AG20443 (cell line): ENCODE results near the gene ASAP2.
"Not testable (repeated sequence)": the region's sequence is repeated elsewhere in the genome, so short reads cannot be mapped to it uniquely, and the experiment has no call there.

Experiments
- DNase-seq: peaks from one replicate; pipeline ENCODE4 v3.0.0; 2012; ENCODE audit warnings: low spot score, mixed read lengths

Gene ASAP2

DNA sequence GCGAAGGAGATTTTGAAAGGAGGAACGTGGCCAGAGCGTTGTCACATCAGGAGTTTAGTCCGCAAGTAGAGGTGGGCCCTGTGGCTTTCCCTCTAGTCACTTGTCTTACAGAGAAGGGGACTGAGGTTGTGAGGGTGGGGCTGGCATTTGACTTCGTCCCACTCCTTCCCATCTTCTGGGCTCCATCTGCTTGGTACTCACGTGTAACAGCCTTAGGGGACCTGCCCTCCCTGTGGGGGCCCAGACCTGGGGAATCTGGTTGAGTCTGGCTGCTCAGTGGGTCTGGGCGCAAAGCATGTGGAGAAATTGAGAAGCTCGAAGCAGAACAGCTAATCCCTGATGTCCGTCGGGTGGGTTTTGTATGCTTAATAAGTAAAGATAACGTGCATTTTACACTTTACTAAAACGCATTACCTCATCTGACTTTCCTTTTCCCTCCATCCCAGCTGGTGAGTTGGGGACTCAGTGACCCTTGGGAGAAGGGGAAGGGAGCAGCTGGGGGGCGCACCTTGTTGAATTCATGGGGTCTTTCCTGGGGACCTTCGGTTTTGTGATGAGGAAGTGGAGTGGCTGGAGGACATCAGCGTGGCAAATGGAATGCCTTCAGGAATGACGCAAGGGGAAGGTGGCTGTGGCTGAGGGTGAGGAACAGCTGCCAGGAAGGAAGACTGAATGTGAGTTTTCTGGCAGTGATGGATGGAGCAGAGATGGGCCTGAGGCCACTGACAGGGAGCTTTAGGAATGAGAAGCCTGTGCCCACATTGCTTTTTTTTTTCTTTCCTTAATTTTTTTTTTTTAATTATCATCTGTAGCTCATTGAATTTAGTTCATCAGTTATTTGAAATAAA is 44.8 kb downstream of the ASAP2 start:
- DNase-seq: peak; percentile 89

DNA sequence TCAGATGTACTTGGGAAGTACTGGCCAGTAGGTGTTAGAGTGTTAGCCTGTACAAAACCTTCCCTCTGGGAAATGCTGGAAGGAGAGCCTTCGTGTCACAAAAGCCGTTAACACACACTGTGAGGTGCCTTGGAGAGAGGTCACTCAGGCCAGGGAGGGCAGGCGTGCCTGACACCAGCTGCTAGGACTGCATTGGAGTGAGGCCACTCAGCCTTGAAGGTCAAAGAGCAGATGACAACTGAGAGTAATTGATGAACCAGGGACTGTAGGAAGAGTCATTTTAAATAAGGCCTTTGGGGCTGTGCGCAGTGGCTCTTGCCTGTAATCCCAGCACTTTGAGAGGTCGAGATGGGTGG is 45.4 kb downstream of the ASAP2 start:
- DNase-seq: peak; percentile 44

DNA sequence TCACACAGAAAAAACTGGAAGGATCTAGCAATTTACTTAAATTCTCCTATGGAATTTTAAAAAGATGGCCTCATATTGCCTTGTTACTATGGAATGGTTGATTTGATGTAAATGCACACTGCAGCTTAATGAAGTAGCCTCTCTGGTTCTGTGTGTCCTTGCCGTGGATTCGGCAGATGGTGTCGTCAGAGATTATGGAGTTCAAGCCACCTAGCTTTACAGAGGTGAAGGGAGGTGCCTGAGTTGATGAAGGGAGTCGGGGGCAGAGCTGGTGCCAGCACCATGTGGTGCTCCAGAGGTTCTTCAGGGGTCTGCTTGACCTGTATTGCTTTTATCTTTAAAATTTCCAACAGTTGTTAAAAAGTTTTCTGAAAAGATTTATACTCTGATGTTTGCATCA is 48.8 kb downstream of the ASAP2 start:
- DNase-seq: no peak

DNA sequence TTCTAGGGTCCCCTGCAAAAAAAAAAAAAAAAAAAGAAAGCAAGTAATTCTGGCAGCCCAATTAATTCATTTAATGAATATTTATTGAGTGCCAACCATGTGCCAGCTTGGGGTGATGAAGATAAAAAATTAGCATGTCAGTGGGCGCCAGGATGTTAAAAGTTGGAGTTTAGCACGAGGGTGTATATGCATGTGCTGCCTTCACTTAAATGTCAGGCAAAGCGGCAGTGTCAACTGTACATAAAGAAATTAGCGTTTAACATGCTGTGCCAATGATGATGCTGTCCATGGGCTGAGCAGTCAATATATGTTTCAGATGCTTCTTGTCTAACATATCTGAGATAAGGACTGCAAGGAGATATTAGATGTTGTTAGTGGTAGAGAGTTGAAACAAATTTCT is 49.5 kb downstream of the ASAP2 start:
- DNase-seq: no peak

DNA sequence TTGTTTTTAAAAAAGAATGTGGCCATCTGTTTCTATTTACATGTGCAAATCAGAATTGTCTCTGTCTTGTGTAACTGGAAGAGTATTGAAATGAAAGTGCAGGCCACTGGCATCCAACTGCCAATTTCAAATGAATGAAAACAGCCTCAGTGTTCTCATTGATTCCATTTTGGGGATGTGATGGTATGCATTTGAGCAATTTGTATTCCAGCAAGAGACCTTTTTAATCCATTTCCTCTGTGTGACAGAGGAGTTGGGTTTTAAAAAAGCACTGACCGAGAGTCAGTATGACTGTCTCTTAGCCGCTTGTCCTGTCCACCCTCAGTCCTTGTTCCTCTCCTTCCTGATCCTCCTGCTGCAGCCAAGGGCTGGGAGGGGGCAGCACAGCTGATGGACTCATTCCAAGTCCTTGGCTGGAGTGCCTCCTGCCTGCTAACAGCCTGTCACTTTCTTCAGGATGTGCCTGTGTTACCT is 50.0 kb downstream of the ASAP2 start:
- peak; percentile 57 for DNase-seq

DNA sequence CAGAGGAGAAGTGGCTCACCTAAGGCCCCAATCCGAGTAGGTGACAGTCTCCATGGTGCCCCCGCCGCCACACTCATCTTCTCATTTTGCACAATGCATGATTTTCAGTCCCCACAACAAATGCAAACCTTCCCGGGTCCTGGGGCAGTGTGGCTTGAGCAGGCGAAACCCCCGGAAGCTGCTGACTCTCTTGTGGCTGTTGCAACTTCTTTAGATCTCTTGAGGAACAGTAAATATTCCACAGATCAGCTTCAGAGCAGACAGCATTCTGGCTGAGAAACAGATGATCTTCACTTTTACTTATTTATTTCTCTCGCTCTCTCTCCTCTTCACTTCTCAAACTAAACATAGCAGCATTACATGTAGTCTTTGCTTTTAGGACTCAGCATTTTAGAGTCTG is 51.9 kb downstream of the ASAP2 start:
- DNase-seq: no peak

DNA sequence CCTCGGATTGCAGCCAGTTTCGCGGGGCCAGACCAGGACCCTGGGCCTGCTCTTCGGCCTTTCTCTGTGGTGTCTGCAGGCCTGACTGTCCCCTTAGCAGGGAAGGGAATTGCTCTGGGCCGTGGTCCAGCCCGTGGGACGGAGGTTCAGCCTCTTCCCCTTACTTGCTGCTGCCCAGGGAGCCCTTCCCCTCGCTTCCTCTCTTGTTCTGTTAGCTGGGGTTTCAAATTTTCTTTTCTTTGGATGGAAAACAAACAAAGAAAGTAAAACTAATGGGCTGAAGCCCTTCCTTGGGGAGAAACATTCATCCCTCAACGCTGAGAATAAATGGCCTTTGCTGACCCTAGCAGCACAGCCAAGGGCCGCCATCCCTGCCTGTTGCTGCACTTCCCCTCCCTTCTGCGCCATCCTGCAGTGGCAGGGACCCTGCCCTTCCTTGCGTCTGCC is 52.4 kb downstream of the ASAP2 start:
- DNase-seq: no peak

DNA sequence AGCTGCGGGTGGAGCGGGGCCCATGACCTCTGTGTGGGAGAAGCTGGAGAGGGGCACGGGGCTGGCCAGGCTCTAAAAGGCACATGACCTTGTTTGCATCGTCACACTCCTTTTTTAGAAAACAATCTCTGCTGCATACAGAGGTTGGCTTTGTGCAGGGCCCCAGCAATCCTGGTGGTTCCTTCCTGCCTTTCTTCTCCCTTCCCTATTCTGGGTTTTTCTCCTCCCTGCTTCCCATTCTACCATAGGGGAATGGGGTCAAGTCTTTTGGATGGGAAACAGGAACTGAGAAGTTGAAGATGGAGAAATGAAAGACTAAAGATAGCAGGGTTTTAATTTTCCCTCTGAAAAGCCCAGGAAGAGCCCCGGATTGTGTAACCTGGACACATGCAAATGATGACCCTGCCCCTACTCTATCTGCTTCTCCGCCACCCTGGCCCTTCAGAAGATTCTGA is 53.9 kb downstream of the ASAP2 start:
- DNase-seq: no peak

DNA sequence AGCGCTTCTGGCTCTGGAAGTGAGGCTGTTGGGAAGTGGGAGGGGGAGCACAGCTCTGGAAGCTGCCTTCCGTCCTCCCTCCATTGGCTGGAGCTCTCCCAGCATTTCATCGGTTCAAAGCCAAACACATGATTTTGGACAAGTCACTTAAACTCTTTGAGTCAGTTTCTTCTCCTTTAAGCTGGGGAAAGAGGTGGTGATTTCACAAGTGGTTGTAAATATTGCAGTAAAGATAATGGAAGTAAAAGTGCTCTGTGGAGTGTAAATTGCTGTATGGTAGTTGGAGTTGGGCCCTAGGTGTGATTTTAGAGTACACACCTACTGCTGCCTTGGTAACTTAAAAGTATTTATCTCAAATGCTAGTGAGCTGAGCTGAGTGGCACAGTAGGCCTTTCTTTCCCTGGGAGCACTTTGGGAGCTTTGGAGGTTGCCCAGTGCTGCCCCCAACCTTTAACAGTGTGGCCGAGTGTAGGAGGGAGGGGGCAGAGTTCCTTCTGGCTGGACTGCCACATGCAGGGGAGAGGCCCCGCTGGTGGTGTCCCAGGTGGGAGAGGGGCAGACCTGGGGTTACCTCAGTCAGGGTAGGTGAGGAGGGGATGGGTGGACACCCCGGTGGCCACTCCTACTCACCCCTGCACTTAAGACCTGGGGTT is 54.7 kb downstream of the ASAP2 start:
- DNase-seq: peak; percentile 62

DNA sequence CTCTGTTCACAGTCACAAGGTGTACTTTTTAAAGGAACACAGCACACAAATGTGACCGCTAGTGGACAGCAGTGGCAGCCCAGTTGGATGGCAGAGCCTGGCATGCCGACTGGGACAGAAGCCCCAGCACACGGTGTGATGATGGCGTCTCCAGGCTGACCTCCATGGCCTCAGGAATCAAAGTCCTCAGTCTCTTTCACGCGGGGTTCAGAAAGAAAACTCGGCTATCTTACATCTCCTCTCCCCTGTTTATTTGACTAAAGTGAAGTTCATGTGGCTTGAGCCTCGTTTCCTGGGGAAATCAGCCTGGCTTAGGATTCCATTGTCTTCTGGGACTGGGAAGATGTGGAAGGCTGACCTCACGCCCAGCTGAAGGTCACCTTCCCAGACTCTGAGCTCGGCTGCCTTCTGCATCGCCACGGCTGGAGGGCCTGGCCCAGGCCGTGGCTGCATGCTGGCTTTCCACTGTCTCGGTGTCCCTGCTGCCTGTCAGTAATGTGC is 56.1 kb downstream of the ASAP2 start:
- DNase-seq: no peak

DNA sequence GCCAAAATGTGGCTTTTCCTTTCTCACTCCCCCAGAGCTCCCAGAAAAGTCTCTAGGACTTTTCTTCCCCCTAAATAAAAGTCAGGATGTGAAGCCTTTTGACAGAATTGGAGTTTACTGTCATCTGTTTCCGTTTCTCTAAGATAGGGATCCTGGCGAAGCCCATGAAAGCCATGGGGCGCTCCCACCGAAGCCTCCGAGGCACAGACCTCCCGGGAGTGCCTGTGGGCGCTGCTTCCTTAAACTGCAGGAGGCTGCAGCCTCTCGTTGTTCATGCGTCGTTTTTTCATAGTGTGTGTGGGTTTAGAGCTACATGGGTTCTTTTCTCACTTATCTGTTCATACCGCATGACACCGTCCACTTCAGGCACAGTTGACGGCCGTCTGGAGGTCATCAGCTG is 56.8 kb downstream of the ASAP2 start:
- DNase-seq: peak; percentile 56

DNA sequence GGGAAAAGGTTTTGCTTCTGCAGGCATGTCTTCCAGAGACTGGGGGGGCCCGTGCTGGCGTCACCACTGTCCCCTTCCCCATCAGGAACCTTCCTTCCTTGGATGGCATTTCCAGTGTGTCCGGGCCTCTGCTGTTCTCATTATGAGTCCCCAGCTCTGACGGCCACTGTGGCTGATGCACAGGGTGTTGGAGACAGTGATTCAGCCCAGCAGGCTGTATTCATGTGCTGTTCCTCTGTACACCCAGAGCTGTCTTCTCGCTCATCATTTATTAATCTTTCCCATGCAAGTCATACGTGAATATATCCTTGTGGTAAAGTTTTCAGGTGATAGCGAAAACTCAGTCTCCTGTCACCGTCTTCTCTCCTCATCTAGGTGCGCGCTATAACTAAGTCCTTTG is 57.7 kb downstream of the ASAP2 start:
- peak; percentile 76 for DNase-seq

DNA sequence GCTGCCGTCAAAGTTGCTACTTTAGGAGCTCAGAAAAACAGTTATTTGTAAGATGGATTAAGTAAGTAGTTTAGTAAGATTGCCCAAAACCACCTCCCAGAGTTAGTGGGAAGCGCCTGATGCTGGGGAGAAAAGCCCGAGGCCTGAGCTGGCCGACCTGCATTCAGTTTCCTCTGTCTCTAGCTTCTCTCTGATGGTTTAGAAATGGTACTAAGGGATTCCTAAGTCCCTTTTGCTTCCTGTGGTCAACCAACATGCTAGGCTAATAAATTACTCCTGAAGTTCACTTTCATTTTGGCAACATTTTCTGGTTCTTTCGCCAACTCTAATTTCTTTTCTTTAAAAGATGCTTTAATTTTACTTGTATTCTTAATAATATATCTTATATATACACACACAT is 60.1 kb downstream of the ASAP2 start:
- DNase-seq: no peak

DNA sequence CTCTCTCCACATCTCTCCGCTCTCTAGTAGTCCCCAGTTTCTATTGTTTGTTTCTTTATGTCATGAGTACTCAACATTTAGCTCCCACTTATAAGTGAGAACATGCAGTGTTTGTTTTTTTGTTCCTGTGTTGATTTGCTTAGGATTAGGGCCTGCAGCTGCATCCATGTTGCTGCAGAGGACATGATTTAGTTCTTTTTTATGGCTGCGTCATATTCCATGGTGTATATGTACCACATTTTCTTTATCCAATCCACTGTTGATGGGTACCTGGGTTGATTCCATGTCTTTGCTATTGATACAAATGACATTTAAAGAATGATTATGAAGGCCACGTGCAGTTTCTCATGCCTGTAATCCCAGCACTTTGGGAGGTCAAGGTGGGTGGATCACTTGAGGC is 60.7 kb downstream of the ASAP2 start:
- DNase-seq: not testable (repeated sequence)

DNA sequence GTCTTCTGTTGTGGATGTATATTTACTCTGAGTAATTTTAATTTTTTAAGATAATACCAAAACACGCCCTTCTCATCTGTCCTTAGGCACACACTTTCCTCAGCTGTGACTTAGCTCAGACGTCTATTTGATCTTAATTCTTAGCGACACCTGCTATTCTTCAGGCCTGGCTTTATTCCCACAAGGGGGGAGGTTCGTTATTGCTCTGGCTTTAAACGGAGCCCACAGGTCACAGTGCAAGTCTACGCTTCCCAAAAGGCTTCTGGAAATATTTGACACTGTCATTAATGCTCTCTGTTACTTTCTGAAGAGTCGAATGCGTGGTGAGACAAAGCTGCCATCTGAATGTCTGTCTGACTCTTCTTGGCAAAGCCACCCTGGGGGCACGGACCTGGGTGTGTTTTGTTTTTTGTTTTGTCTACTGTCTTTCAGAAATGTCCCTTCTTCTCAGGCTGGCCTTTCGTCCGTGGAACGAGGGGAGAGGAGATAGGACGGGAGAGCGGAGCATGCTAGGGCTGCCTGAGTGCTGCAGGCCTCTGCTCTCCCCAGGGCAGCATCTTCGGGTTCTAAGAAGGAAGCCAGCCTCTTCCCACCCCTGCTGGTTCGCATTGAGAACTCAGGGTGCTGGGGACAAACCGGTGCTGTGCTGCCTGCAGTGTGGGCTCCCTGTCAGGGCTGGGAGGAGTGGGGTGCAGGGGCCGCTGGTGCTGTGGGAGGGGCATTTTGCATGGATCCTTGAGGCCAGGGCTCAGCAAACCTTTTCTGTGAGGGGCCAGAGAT is 61.9 kb downstream of the ASAP2 start:
- no peak for DNase-seq

DNA sequence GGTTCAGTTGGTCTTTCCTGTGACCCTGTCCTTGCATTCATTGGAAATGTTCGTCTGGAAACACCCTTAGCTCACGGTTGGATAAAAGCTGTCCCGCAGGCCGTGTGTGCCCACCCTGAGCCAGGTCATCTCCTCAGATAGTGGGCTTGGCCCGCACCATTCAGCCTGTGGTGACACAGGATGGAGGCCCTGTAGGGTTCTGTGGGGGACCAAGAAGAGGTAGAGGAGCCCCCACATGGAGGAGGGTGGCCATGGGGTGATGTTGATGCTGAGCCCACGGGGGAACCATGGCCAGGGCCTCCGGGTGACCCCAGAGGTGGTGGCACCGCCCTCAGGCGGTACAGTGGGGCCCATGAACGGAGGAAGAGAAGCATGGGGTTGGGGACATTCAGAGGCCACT is 62.7 kb downstream of the ASAP2 start:
- DNase-seq: no peak

DNA sequence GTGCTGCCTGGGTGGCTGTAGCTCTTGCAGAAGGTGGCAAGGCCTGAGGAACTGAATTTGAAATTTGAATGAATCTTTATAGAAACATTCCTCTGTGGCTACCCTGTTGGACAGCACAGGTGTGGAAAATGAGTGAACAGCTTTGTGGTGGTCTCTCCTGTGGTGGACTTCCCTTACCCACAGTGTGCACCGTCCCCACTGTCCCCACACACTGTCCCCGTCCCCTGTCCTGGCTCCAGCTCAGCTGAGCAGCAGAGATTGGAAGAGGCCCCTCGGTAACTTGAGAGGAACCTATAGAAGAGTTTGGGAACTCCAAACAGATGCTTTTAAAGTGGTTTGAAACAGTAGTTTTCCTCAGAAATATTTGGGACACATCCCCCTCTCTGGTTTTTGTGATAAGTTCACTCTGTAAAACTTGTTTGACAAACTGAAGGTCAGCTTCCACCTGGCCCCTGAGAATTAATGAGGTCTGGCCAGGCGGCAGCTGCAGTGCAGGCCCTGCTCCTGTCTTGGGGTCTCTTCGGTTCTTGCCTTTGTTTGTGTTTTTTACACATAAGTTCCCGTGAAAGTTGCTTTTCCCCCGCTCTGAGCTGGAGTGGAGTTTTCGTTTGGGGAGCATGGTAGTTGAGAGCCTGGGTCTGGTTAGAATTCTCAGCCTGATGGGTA is 63.2 kb downstream of the ASAP2 start:
- DNase-seq: no peak

DNA sequence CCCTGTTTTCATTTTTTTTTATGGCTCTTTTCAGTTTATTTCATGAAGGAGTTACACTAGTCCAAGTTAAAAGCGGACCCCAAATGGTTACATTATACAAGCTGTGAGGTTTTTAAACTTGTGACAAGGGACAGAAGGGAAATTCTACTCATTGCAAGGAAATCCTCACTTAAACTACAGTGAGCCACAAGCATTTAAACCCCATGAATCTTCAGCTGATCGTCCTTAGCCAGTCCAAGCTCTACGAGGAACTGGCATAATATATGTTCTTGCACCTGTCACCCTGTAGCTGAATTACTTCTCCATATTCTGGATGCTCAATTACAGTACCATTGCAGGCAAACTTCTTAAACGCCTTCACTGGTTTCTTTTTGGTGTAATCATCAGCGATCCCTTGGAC is 64.5 kb downstream of the ASAP2 start:
- DNase-seq: no peak

DNA sequence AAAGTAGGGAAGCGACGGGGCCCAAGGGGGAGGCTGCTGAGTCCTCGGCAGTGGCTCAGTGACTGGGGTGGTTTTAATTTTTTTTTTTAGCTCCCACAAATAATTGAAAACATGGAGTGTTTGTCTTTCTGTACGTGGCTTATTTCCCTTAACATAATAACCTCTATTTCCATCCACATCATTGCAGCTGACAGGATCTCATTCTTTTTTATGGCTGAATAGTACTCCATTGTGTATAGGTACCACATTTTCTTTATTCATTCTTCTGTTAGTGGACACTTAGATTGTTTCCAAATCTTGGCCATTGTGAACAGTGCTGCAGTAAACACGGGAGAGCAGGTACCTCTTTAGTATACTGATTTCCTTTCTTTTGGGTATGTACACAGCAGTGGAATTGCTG is 65.1 kb downstream of the ASAP2 start:
- no peak for DNase-seq

DNA sequence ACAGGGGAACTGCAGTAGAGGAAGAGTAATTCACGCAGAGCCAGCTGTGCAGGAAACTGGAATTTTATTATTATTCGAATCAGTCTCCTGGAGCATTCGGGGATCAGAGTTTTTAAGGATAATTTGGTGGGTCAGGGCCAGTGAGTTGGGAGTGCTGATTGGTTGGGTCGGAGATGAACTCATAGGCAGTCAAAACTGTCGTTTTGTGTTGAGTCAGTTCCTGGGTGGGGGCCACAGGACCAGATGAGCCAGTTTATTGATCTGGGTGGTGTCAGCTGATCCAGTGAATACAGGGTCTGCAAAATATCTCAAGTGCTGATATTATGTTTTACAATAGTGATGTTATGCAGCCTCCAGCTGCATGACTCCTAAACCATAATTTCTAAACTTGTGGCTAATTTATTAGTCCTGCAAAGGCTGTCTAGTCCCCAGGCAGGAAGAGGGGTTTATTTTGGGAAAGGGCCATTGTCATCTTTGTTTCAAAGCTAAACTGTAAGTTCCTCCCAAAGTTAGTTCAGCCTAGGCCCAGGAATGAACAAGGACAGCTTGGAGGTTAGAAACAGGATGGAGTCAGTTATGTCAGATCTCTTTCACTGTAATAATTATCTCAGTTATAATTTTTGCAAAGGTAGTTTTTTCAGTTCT is 67.0 kb downstream of the ASAP2 start:
- DNase-seq: no peak

DNA sequence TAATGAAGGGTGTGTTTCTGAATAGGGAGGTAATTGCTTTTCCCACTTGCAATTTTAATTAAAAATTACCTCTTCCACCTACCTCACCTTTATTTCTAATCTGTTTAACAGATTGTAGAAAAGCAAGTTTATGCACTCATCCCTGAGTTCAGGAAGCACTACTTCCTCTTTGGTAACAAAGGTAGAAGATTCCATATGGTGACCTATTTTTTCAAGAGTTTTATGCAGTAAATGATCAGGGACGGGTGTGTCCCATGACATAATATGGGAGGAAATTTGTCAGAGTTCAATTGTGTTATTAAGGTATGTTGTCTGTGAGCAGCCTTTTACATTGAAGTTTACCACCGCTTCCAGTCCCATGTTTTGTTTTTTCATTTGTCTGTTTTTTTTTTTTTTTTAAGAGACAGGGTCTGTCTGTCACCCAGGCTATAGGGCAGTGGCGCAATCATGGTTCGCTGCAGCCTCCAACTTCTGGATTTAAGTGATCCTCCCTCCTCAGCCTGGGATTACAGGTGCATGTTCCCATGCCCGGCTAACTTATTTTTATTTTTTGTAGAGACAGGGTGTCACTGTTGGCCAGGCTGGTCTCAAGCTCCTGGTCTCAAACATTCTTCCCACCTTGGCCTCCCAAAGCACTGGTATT is 68.2 kb downstream of the ASAP2 start:
- DNase-seq: no peak
